HuH-7 (cell line): ENCODE results near the gene TMEM225.
"Not testable (repeated sequence)": the region's sequence is repeated elsewhere in the genome, so short reads cannot be mapped to it uniquely, and the experiment has no call there.

Experiments
- DNase-seq: peaks from one replicate; pipeline ENCODE4 v3.0.0; 2011; ENCODE audit warnings: low spot score

Gene TMEM225

DNA sequence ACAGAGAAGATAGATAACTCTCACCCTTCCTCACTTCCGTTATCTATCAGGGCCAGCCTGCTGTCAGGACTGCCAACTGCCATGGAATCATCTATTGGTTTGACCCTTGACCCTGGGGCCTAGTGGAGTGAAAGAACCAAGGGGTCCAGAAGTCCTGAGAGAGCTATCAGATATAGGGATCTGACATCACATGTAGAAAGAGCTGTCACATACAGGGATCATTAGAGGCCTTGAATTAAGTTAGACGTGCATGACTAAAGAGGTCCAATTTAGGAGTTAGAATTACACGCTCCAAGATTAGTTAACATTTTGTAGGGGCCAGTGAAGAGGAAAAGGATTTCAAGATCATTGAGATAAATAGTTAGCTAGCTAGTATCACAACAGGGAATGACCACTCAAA lies at the start of gene TMEM225:
Gene TMEM225 (minus strand): TSS at position 101 of the 400 bp plus-strand sequence. CDS start 245 bp downstream, outside the sequence.
- DNase-seq: no peak

DNA sequence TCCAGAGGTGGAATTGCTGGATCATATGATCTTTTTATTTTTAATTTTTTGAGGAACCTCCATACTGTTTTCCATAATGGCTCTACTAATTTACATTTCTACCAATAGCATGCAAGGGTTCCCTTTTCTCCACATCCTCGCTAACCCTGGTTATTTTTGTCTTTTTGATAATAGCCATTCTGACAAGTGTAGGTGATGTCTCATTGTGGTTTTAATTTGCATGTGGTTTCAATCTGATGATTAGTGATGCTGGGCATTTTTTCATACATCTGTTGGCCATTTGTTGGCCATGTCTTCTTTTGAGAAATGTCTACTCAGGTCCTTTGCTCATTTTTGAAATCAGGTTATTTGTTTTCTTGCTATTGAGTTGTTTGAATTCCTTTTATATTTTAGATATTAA lies 38.6 kb upstream of the TMEM225 start:
- no peak for DNase-seq

DNA sequence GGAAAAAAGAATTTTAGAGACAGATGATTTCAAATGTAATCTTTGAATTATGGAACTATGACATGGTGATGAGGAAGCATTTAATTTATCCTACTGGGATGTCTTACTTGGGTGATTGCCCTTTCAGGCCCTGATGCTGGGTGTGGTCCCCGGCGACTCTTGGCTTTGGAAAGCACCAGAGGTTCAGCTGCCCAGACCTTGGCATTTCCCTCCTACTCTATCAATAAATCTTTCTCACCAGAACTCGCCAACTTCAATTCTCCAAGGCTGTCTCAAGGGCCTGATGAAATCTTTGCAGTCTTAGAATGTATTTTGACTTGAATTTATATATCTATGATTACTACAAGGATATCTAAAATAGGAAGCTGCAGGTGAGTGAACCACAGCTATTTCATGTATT lies 35.5 kb upstream of the TMEM225 start:
- no peak for DNase-seq

DNA sequence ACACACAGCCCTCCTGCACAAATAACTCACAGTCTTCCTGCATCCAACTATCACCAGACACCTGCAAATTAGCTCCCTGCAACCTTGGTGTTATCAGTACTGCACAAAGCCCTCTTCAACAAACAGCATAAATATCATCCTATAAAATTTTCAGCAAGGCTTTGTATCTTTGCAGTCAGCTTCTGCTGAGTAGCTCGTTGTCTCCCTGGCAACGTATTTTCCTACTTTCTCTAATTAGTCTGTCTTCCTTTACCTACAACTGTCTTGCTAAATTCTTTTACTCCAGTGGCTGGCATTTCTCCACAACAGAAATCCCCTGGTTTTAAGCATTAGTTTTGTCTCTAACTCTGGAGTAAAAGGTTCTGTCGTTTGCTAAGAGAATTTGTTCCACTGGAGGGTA lies 20.4 kb upstream of the TMEM225 start:
- no peak for DNase-seq

DNA sequence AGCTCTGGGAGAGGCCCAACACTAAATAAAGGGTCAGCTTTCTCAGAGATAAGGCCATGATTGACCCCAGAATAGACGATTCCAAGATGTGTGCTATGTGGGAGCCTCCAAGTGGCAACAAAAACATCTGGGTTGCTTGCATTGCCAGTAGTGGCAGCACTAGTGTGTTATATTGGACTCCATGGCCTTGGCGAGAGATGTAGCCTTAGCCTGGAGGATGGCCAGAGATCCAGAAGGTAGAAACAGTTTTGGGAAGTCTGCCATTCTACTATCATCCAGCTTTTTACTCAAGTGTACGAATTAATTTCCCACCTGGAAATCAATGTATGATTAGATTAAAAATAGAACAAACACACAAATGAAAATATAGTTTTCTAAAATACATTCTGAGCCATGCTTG lies 19.5 kb upstream of the TMEM225 start:
- no peak for DNase-seq

GRCh38 chr11:123903932-123904331 lies 18.5 kb upstream of the TMEM225 start:
- no peak for DNase-seq

GRCh38 chr11:123901867-123902266 lies 16.4 kb upstream of the TMEM225 start, which contains the start of gene OR8D4:
OR8D4 (plus strand) TSS chr11:123902167; CDS start chr11:123906432, 4,265 bp downstream.
- no peak for DNase-seq

- no peak for DNase-seq
Observed at GRCh38 chr11:123899792-123900191, 14.3 kb upstream of the TMEM225 start.

DNA sequence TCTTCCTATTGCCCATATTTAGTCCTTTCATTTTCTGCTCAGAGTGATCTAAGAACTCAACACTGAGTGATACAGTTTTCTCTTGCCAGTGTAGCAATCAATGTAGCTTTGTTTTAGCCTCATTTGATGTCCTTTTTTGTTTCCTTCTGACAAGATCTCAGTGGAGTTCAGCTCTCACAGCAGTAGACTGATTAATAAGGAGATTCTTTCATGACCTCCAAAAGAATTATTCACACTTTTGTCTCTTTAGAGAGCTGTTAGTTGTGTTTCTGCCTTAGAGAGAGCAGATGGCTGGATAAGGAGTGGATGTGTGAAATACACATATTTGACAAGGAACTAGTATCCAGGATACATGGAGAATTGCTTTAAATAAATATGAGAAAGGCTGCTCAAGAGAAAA lies 6.6 kb upstream of the TMEM225 start:
- DNase-seq: no peak

GRCh38 chr11:123880912-123881311 lies 4.6 kb downstream of the TMEM225 start:
- no peak for DNase-seq

DNA sequence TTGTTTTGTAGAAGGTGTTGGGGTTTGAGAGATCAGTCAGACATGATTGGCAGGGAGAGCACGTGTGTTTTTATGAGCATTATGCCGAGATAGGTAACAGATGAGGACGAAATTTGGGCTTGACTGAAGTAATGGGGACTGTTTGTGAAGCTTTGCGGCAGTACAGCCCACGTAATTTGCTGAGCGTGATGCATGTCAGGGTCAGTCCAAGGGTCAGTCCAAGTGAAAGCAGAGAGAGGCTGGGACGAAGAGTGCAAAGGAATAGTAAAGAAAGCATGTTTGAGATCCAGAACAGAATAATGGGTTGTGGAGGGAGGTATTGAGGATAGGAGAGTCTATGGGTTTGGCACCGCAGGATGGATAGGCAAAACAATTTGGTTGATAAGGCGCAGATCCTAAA lies 17.7 kb downstream of the TMEM225 start:
- DNase-seq: not testable (repeated sequence)

DNA sequence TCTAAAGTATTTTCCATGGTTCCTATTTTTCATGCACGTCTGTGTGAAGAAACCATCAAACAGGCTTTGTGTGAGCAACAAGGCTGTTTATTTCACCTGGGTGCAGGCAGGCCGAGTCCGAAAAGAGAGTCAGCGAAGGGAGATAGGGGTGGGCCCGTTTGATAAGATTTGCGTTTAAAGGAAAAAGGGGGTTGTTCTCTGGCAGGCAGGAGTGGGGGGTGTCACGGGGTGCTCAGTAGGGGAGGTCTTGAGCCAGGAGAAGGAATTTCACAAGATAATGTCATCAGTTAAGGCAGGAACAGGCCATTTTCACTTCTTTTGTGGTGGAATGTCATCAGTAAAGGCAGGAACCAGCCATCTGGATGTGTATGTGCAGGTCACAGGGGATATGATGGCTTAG lies 20.2 kb downstream of the TMEM225 start:
- DNase-seq: not testable (repeated sequence)

DNA sequence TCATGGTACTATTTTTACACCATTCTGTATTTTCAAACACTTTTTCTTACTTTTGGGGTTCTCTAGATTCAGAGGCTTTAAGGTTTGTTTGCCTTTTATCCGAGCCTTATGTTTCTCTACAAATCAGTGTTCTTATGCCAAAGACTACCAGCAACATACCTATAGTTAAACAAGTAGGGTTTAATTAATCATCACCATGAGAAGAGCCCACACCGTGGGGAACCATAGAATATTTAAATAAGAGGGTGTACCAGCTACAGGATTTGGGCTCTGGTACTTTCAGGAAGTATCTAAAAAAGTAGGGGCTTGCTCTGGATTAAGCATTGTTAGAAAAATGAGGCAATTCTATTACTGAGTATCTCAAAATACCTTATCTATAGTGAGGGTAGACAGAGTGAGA lies 25.7 kb downstream of the TMEM225 start:
- no peak for DNase-seq

- no peak for DNase-seq
Observed at GRCh38 chr11:123856444-123856843, 29.0 kb downstream of the TMEM225 start.

DNA sequence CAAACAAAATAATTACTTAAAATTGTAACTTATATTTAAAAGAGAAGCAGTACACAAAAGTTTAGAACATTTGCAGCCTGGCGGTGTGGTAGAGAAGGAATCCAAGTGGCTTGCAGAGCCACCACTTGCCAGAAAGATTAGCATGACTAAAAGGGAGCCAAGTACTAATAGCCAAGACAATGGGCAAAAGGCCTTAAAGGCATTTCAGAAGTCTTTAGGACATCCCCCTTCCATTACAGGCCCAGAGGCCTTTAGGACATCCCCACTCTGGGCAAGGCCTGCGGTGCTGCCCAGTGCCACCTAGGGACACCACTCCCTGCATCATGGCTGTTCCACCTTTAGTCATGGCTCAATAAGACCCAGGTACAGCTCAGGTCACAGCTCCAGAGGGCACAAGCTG lies 32.4 kb downstream of the TMEM225 start:
- no peak for DNase-seq

DNA sequence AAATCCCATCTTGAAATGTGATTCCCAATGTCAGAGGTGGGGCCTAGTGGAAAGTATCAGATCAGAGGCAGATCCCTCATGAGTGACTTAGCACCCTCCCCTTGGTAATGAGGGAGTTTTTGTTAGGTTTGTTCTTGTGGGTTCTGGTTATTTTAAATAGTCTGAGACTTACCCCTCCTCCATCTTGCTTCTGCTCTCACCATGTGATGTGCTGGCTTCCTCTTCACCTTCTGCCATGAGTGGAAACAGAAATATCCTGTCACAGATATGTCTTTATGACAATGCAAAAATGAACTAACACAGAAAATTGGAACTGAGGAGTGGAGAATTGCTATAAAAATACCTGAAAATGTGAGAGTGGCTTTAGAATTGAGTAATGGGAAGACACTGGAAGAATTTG lies 33.1 kb downstream of the TMEM225 start:
- DNase-seq: no peak

GRCh38 chr11:123851110-123851509 lies 34.4 kb downstream of the TMEM225 start:
- DNase-seq: no peak

- no peak for DNase-seq
Observed at GRCh38 chr11:123841174-123841573, 44.3 kb downstream of the TMEM225 start.

DNA sequence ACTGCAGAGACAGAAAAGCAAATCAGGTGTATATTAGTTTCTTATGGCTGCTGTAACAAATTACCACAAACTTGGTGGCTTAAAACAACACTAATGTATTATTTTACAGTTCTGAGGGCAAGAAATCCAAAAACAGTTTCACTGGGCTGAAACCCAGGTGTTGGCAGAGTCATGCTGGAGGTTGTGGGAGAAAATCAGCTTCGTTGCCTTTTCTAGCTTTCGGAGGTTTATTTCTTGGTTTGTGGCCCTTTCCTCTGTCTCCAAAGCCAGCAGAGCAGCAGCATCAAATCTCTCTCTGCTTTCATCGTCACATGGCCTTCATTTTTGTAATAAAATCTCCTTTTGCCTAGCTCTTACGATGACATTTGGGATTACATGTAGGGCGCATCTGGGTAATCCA lies 46.3 kb downstream of the TMEM225 start:
- no peak for DNase-seq

- no peak for DNase-seq
Observed at GRCh38 chr11:123838659-123839058, 46.8 kb downstream of the TMEM225 start.

GRCh38 chr11:123838199-123838598 lies 47.3 kb downstream of the TMEM225 start:
- DNase-seq: no peak

- DNase-seq: no peak
Observed at GRCh38 chr11:123833095-123833494, 52.4 kb downstream of the TMEM225 start.
